Stimulated activated CD8-positive, alpha-beta memory T cell treated with anti-CD3 and anti-CD28 coated beads, Interleukin-15, amount 100 ng/mL, for 4 hours (primary cell): Measurements from ENCODE around the gene ADAM19.
"Not testable (repeated sequence)": the region's sequence is repeated elsewhere in the genome, so short reads cannot be mapped to it uniquely, and the experiment has no call there.

Experiments
- DNase-seq, 2 donors: peaks; one replicate each; pipeline ENCODE4 v3.0.0-alpha.2; 2020; ENCODE audit warnings: low read depth in 2 of 2

Gene ADAM19

GRCh38 chr5:157486221-157486681, 89.3 kb downstream of the ADAM19 start:
- DNase-seq: no peak

GRCh38 chr5:157485811-157486210, 89.8 kb downstream of the ADAM19 start:
- DNase-seq: no peak

DNA sequence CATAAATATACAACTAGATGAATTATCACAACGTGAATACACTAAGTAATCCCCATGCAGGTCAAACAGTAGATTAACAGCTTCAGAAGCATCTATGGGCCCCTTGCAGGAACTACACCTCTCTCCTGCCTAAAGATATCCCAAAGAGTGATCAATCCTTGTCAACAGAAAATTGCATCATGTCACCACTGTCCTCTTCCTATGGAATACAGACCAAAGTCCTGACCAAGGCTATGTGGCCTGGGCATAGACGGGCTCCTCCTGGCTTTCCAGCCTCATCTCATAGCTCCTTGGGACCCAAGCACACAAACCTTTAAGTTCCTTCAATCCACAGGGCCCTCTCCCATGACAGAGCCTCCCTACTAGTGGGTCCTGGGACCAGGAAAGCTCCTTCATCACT, 90.2 kb downstream of the ADAM19 start:
- DNase-seq: no peak

DNA sequence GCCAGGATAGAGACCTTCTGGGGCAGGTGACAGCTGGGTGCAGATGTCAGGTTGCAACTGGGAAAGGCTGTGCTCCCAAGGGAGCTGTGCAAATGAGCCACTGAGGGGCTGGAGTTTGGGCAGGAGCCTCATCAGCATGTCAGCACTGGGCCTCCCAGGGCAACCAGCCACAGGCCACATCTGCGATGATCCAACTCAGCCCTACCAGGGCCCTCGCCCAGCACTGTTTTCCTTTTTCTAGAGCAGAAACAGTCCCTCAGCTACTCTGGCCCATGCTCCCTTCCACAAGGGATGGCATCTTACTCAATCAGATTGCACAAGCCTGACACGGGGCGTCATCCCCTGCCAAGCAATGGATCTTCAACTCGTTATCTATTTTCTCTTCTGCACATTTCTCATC, 90.8 kb downstream of the ADAM19 start:
- no peak for DNase-seq

DNA sequence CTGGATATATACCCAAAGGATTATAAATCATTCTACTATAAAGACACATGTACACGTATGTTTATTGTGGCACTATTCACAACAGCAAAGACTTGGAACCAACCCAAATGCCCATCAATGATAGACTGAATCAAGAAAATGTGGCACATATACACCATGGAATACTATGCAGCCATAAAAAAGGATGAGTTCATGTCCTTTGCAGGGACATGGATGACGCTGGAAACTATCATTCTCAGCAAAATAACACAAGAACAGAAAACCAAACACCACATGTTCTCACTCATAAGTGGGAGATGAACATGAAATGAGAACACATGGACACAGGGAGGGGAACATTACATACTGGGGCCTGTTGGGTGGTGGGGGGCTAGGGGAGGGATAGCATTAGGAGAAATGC, 92.9 kb downstream of the ADAM19 start:
- not testable (repeated sequence) for DNase-seq

DNA sequence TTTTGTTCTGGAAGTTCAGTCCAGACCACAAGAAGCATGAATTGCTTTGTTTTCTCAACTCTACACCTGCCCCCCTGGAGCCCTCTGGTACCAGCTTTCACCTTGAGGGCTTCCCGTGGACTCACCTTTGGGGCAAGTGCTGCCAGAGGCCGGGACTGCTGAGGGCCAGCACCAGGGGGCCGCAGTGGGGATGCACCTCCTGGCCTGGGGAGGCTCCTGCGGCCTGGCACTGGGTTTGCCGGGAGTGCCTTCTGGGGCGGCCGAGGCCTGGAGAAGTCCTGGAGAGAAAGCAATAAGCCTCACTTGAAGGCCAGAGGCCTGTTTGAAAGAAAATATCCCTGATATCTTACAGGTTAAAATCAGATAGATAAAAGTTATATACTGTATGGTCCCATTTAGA, 93.9 kb downstream of the ADAM19 start:
- no peak for DNase-seq

DNA sequence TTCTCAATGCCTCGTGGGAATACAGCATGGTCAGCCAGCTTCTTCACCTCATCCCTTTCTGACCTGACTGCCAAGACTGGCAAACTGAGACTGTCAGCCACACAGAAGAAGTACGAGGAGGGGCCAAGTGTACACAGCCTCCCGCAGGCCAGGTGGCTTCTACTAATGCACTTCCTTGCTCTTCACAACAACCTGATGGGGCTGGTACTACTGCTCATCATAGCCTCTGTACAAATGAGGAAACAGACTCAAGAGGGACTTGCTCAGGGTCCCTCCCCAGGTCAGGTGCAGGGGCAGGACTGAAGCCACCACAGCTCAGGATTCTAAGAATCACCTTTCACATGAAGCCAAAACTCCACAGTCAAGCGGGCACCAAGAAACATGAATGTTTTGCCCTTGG, 94.3 kb downstream of the ADAM19 start:
- DNase-seq: no peak

DNA sequence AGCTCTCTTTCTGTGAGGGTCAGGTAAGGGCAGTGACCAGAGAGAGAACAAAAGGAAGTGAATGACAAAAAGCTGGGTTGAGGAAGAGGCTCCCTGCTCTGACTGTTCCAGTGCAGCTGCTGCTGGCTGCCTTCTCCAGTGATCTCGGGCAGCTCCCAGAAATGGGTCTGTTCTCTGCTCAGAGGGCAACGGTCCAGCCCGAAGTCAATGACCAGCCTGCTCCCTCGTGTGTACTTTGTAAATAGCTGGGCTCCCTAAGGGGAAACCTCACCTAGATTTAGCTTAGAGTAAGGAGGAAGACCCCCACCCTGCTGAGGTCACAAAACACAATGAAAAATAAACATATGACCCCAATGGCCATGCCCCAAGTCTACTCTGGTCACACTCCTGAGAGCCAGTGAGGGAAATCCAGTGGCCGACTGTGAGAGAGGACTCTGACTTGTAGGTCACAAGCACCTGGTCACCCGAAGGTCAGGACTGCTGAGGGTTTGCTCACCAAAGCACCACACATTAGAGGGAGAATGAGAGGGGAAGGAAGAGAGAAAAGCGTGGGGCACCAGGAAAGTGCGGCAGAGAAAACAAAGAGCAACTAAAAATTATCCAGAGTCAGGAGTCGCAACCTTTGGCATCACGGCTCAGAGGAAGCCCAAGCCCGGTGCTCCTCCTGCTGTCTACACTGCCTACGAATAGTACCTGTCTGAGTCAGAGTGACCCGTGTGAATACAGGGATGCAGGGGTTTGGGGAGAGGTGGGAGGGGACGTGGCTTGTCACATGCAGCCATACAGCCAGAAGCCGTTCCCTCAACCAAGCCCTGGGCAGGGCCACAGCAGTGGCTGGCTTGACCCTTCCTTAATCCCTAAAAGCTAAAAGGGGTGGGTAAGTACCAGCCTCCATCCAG, 95.7 kb downstream of the ADAM19 start:
- DNase-seq: no peak

- no peak for DNase-seq
Observed at GRCh38 chr5:157479166-157479565, 96.4 kb downstream of the ADAM19 start.

DNA sequence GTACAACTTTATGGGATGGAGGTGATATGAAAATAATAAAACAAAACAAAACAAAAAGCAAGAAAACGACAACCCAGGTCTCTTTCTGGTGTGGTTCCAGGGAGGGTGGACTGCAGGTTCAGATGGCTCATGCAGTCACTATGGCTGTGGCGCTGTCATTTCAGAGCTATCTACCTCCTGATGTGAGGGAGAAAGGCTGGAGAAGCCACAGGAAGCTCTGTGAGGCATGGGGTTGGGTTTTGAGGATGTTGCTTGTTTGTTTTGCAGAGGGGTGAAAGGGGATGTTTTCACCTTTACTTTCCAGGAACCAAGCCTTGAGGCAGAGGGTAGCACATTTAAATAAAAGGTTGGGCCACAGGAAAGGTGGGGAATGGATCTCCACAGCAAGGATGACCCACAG, 96.8 kb downstream of the ADAM19 start:
- no peak for DNase-seq

- DNase-seq: no peak
Observed at GRCh38 chr5:157477814-157478494, 97.6 kb downstream of the ADAM19 start.

DNA sequence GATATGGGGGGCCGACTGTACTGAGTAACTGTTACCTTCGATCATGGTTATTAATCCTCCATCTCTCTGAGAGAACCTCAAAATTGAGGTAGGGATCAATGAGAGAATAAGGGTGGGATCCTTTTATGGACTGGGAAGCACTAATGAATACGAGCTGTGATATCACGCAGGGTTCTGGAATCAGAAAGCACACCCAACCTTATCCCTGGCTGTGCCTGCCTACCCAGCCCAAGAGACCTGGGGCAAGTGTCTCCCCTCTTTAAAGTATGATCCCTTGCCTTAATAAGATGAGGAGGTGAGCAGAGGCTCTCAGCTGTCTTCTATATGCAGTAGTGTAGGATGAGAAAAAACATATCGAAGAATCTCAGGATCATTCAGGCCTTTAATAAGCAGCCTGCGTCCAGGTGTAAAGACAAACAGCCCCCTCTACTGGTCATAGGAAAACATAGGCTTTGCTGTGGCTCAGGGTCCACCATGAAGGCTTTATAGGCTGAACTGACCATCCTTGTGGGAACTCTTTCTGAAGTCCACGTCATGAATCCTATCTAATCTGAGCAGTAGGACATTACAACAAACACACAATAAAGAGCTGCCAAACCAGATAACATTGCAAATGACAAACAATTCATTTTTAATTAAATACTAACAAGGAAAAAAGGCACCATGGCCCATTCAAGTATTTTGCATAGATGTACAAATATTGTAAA, 98.7 kb downstream of the ADAM19 start:
- no peak for DNase-seq

- no peak for DNase-seq
Observed at GRCh38 chr5:157475432-157475831, 100.1 kb downstream of the ADAM19 start.

DNA sequence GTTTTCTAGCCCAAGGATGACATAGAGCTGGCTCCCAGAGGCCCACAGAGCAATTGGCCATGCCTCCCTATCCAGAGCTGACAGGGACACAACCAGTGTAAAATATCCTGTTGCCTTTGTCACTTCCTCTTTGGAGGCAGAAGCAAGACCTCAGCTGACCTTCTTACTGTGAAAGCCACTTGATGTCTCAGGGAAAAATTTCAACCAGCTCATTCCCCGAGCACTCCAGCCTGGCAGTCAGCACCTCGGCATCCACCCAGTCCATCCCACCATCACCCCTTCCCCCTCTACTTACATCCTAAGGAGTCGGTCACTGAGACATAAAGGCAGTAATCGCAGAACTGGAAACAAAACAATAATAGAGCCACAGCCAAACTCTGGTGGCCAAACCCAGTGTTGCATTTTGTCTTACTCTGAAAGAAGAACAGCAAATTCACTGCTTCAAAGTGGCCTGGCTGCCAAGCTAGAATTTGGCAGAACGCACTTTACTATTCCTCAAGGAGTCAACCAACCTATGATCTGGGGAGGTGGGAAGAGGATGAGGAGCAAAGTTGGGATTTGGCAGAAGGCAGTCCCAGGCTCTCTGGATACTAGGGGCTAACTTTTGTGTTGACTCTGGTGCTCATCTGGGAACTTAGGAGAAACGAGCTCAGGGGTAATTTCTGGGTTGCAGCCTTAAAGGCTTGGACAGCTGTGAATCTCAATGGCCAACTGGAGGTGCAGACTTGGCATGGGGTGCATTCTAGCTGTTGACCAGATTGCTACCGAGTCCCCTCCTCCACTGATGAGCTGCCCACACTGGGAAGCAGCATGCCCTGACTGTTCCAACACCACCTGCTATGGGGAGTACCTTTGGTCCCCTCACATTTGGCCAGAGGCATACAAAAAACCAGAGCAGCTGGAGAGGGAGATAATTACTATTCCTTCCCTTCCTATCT, 101.9 kb downstream of the ADAM19 start:
- DNase-seq: no peak

DNA sequence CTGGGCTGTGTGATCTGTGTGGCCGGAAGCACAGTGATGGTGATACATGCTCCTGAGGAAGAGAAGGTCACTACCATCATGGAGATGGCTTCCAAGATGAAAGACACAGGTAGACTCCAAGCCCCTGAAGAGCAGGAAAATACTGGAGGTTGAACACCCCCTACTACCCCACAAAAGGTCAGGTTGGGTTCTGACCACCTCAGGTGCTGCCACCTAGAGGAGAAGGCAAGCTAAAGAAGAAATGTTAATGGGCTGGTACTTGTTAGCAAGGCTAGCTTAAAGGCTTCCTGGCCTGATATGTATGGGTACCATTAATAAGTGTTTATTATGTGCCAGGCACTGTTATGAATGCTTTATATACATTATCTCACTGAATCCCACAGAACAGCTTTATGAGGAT, 103.9 kb downstream of the ADAM19 start:
- DNase-seq: no peak

- no peak for DNase-seq
Observed at GRCh38 chr5:157470631-157471030, 104.9 kb downstream of the ADAM19 start.

GRCh38 chr5:157469687-157470086, 105.9 kb downstream of the ADAM19 start:
- DNase-seq: no peak

GRCh38 chr5:157469073-157469472, 106.5 kb downstream of the ADAM19 start:
- DNase-seq: no peak

DNA sequence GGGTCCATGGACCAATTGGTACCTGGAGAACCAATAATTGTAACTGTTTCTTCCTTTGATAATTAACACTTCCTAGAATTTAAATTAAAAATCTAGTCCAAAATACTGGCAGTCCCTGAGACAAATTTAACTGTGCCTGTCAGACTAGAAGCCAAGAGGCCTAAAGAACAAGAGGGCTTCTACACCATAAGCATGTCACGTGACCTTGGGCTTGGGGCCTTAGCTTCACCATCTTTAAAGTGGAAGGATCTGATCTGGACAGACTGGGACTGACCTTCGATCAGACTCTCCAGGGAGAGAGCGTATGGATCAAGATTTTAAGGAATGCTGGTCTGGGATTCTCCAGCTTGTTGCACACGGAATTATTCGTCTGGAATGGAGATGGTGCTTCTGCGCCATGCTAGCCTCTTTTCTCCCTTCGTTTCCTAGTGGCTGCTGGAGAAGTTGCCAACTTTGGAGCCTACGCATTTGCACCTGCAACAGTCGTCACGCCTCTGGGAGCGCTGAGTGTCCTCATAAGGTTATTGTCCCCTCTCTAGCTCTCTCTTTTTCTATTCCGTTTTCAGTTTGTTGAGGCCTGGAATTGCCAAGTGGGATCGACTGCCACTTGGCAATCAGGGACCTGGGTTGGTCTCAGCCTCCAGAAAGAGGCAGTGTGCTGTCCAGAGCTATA, 107.1 kb downstream of the ADAM19 start:
- DNase-seq: no peak

DNA sequence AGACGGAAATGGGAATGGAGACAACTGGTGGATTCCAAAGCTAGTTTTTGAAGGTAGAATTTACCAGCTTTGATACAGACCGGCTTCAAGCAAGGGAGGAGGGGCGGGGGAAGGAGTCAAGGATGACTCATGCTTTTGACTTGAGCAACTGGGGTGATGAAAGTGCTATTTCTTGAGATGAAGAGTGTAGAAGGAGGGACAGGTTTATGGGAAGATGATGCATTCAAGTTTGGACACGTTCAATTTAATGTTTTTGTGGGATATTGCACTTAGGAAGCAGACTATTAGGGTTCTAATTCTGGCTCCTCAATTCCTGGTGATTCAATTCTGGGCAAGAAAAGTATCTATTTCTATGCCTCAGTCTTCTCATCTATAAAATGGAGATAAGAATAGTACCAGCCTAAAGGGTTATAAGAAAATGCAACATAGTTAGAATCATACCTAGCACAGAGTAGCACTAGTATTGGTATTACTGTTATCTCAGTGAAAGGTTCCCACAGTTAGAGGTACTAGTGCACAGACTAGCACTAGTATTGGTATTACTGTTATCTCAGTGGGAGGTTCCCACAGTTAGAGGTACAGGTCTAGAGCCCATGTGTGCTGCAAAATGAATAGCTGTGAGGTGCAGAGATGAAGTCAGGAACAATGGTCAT, 110.9 kb downstream of the ADAM19 start:
- peak in 1 of 2 donors; percentile 18 for DNase-seq
